HG03520 (cell line): Measurements from ENCODE around the gene POLR2J.

Experiments used
- ATAC-seq: cut with Tn5 transposase; IDR thresholded peaks from one replicate; pipeline ENCODE4 v1.9.1; 2021; ENCODE audit warnings: mild to moderate bottlenecking, moderate library complexity; ENCODE audit not compliant: unreplicated experiment

The POLR2J gene

GRCh38 chr7:102444961-102445673, 33.6 kb downstream of the POLR2J start:
- ATAC-seq: peak; percentile 38

- no peak for ATAC-seq
These were observed 38.5 kb downstream of the POLR2J start for GRCh38 chr7:102439963-102440795.

DNA sequence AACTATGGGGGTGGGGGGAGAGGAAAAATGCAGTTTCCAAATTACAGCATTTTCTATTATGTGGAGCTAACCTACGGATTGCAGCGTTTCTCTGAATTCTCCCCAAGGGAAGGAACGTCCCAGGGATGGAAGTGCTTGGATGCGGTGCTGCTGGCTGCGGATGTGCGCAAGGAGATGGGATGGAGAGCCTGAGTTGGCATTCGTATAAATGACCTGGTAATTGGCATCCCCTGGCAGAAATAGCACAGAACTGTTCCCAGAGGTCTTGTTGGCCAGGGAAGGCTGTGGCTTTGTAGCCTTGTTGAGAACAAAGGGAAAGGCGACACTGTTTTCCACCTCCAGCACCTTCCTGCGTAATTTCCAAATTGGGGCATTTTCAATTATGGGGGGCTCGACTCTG, 42.6 kb downstream of the POLR2J start:
- ATAC-seq: no peak

- no peak for ATAC-seq
These were observed 44.7 kb downstream of the POLR2J start for GRCh38 chr7:102434039-102434486.

GRCh38 chr7:102433219-102434038, 45.3 kb downstream of the POLR2J start, which contains the start of gene ORAI2:
Gene ORAI2 (plus strand): TSS chr7:102433575. CDS start chr7:102438957, 5,382 bp downstream.
- peak; percentile 71 for ATAC-seq

DNA sequence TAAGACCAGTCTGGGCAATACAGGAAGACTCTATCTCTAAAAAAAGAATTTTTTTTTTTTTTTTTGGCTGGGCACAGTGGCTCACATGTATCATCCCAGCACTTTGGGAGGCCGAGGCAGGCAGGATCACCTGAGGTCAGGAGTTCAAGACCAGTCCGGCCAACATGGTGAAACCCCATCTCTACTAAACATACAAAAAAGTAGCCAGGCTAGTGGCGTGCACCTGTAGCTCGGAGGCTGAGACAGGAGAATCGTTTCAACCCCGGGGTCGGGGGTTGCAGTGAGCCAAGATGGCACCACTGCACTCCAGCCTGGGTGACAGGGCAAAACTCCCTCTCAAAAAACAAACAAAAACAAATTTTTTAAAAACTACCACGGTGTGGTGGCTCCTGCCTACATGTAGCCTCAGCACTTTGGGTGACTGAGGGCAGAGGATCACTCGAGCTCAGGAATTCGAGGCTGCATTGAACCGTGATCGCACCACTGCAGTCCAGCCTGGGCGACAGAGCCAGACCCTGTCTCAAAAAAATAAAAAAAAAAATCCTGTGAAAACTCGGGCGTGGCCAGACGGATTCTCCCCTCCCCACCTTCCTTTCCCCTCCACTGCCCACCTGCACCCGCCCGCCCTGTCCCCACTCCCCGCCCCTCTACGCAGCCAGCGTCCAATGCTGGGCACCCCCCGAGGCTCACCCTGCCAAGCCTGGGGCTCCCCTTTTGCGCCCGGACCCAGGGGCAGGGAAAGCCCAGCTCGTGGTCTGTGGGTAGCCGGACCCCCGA, 46.1 kb downstream of the POLR2J start:
- peak; percentile 25 for ATAC-seq

GRCh38 chr7:102431617-102432298, 47.0 kb downstream of the POLR2J start:
- no peak for ATAC-seq

DNA sequence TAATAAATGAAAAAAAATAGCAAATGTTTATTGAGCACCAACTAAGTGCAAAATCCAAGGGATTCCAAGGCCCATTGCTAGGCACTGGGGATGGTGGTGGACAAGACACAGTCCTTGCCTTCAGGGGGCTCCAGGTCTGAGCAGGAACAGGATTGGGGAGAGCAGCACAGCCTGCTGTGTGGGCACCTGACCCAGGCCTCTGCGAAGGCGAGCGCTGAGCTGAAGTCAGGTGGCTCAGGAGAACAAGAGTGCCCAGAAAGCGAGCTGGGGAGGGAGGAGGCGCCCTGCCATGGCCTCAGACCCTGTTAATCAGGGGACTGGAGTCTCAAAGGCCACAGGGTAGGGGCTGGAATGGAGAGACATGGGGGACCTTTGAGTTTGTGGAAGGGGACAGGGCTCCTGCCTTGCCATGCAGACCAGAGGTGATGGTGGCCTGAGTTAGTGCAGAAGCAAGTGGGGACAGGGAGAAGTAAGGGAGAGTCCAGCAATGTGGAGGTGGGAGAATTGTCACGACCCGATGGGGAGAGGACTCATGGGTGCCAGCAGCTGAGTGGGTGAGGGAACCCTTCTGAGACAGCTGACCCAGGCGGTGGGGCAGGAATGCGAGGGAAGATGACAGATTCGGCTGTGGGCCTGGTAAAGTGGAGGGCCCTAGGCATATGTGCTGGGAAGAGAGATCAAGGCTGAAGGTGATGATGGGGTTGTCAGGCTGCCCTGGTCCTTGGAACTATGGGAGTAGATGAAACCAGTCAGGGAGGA, 49.4 kb downstream of the POLR2J start:
- ATAC-seq: no peak

DNA sequence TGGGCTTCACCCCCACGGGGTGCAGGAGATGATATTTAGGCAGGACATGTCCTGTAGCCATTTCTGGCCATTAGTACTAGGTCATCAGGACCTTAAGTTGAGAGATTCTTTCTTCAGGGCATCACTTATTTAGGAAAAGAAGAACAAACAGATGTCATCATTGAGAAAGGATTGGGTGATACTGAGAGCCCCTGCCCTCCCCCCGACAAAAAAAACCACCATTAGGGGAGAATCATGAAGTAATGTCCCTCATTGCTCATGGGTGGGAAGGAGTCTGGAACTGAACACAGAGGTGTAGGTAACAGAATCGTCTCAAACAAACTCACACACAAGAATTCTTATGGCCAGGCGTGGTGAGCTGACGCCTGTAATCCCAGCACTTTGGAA, 51.7 kb downstream of the POLR2J start:
- no peak for ATAC-seq

- ATAC-seq: peak; percentile 41
These were observed 52.3 kb downstream of the POLR2J start for GRCh38 chr7:102426268-102427018.

- ATAC-seq: peak; percentile 59
These were observed 53.0 kb downstream of the POLR2J start for GRCh38 chr7:102425639-102426267.

GRCh38 chr7:102424787-102425218, 53.9 kb downstream of the POLR2J start:
- ATAC-seq: no peak

DNA sequence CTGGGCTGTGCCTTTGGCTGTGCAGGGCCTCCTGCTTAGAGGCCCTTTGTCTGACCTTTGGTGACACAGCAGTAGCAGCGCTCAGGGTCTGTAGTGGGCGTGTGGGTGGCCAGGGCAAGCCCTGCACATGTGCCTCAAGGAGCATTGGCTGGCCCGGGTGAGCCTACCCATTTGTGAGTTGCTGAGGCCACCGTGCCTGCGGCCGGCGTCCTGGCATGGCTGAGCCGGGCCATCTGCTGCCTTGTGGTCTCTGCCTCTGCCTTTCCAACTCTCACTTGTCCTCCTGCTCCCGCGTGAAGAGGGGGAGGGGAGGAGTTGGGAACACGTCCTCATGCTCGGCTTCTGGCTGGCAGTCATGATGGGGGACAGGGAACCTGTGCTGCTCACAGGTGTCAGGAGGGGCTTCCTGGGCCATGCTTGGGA, 54.6 kb downstream of the POLR2J start:
- ATAC-seq: no peak
